ENCODE results near the gene HAUS8.

GRCh38 chr19:17025991-17026658 is 49.1 kb downstream of the HAUS8 start:
- TF ChIP-seq CTCF (conservative IDR thresholded peaks at IDR 0.05) = no peak
- no peak for TF ChIP-seq EZH2 (IDR thresholded peaks at IDR 0.05; ENCODE audit: low read depth)
